C4-2B (cell line): ENCODE results near the gene ISYNA1.

Experiments used
- H3K27ac ChIP-seq: fragments of 450-650 bp; 2 replicates; pipeline ENCODE4 v1.5.1; 2017
- ZFX ChIP-seq: fragments of 450-650 bp; IDR thresholded peaks from 2 replicates; pipeline ENCODE4 v1.6.1; 2017
- TF ChIP-seq, protein P1 (sequence below): fragments of 450-650 bp; conservative IDR thresholded peaks from 2 replicates; pipeline ENCODE4 v1.5.1; 2017; ENCODE audit warnings: mild to moderate bottlenecking

The ISYNA1 gene

DNA sequence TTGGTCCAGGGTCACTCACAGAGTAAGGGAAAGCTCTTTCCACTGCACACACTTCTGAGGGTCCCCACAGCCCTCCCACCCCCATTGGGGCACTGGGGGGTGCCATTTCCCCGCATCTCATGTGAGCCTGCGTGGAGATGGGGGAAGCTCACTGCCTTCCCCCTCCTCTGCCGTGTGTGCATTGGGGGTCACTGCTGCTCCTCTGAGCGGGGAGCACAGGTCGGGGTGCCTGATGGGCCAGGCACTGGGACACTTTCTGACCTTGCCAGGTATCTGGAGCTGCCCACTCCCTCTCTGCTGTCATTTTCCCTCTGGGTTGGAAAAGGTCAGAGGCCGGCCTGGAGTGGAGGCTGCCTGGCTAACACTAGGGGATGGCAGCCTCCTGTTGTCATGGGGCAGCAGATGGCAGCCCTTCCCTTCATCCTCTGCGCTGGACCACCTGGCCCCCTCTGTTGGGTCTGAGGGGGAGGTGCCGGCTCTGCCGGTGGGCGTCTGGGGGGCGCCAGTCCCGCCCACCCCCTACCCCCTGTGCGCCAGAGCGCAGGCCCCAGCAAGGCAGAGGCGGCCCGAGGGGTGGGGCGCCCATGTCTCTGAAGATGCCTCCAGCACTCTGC is 9.7 kb downstream of the ISYNA1 start:
- TF ChIP-seq ZFX = no peak
- TF ChIP-seq, protein P1, sequence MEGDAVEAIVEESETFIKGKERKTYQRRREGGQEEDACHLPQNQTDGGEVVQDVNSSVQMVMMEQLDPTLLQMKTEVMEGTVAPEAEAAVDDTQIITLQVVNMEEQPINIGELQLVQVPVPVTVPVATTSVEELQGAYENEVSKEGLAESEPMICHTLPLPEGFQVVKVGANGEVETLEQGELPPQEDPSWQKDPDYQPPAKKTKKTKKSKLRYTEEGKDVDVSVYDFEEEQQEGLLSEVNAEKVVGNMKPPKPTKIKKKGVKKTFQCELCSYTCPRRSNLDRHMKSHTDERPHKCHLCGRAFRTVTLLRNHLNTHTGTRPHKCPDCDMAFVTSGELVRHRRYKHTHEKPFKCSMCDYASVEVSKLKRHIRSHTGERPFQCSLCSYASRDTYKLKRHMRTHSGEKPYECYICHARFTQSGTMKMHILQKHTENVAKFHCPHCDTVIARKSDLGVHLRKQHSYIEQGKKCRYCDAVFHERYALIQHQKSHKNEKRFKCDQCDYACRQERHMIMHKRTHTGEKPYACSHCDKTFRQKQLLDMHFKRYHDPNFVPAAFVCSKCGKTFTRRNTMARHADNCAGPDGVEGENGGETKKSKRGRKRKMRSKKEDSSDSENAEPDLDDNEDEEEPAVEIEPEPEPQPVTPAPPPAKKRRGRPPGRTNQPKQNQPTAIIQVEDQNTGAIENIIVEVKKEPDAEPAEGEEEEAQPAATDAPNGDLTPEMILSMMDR = no peak
- no peak overlapping the region for H3K27ac ChIP-seq

DNA sequence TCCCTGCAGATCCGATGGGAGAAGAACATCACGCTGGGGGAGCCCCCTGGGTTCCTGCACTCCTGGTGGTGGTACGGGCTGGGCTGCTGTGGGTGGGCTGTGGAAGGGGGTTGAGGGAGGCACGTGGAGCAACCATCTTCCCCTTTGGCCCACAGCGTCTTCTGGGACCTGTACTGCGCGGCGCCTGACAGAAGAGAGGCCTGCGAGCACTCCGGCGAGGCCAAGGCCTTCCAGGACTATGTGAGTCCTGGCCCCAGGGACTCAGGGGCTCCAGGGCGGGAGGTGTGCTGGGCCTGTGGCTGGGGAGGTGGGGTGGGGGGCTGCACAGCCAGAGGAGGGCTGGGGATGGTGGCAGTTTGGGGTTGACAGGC is 10.2 kb downstream of the ISYNA1 start:
- H3K27ac ChIP-seq = no peak overlapping the region
- no peak for TF ChIP-seq ZFX

DNA sequence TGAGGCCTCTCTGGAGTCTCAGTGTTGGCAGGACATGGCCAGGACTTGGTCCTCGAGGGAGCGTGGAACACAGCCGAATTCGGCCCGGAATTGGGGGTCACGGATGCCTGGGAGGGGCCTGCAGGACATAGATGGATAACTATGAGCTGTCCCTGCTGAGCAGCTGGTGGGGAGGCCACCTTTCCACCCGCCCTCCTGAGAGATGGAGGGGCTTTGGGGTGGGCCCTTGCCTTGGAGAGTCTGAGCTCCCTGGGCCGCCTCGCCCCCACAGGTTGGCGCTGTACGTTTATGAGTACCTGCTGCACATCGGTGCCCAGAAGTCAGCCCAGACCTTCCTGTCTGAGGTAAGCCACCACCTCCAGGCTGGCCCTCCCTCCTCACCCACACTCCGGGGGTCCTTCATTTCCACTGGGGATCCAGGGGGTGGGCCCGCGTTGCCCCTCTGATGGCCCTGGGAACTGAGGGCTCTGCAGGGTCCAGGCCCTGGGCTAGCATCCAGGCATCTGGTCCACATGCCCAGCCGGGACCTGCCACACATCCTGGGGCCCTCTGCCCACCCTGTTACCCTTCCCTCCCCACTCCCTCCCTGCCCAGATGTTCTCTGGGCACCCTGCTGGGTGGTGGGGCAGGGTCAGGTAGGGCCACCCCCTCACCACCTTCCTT is 10.7 kb downstream of the ISYNA1 start:
- H3K27ac ChIP-seq = no peak overlapping the region
- TF ChIP-seq, protein P1 = no peak
- no peak for TF ChIP-seq ZFX

DNA sequence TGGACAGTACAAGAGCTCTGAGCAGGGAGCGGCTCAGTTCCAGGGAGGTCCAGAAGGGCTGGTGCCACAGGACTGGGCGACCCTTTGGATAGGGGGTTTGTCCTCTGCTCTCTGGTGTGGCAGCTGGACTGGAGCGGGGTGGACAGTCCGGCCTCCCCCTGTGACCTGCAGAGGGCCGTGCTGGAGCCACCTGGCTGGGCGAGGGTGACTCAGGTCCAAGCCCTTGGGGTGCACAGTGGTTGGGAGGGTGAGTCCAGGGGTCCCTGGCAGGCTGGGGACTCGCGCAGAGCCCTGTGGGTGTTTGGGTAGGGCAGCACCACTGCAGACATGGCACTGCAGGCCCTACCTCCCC is 11.5 kb downstream of the ISYNA1 start:
- H3K27ac ChIP-seq = no peak overlapping the region
- TF ChIP-seq, protein P1 = no peak
- no peak for TF ChIP-seq ZFX

DNA sequence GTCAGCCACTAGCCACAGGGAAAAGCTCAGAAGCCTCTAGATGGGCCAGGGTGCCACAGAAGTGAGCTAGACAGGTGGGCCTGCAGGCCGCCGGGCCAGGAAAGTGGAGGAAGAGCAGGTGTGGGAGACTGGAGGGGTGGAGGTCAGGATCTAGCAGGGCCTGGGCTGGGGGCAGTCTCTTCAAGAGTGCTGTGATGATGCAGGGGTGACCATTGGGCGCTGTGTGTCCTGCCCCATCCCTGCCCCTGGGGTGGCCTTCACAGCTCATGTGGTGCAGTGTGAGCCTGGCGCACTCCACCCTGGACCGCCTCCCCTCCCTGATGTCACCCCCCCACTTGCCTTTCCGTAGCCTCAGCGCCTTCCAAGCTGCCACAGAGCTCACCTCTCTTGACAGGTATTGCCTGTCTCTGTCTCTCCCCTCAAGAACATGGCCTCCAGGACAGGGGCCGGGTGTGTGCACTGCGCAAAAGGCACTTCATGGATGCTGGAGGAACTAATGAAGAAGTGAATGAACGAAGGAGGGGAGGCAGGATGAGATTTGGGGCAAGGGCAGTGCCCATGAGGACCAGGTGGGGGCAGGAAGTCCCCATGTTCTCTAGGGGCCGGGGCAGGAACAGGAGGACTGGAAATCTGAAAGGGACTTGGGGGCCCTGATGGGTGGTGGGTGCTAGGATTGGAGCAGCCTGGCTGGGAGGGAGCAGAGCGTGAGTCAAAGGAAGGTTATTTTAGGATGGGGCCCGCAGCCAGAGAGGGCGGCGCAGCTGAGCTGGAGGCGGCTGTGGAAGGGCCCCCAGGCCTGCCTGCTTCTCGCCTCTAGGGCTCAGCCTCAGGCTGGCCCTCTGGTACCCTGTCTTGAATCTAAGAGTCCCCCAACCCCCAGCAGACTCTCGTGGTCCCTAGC is 12.2 kb downstream of the ISYNA1 start:
- H3K27ac ChIP-seq = no peak overlapping the region
- no peak for TF ChIP-seq ZFX
- TF ChIP-seq, protein P1 = no peak

DNA sequence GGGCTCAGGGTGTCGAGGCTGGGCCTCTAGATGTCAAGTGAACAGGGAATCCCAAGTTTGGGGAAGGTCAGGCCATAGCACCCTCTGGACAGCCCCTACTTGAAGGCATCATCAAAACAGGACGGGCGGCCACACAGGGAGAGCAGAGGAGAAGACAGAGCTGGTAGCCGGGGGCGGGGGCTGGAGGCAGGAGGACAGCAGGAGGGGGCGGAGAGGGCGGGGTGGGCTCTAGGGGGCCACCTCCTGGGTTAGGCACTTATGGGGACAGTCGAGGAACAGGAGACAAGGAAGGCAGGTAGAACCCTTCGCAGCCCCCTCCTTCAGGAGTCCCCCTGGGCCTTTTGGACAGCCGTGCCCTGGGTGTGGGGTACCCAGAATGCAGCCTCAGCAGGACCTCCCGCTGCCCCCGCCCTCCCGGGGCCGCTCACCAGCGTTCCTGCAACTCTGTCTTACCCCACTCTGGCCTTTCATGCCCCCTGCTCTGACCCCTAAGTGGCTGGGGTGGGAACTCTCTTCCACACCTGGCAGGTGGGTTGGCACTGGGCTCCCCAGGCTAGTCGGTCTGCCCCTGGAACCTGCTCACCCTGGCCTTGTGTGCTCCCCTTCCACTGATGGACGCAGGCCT is 12.9 kb downstream of the ISYNA1 start:
- H3K27ac ChIP-seq = no peak overlapping the region
- TF ChIP-seq ZFX = no peak
- TF ChIP-seq, protein P1 = no peak

DNA sequence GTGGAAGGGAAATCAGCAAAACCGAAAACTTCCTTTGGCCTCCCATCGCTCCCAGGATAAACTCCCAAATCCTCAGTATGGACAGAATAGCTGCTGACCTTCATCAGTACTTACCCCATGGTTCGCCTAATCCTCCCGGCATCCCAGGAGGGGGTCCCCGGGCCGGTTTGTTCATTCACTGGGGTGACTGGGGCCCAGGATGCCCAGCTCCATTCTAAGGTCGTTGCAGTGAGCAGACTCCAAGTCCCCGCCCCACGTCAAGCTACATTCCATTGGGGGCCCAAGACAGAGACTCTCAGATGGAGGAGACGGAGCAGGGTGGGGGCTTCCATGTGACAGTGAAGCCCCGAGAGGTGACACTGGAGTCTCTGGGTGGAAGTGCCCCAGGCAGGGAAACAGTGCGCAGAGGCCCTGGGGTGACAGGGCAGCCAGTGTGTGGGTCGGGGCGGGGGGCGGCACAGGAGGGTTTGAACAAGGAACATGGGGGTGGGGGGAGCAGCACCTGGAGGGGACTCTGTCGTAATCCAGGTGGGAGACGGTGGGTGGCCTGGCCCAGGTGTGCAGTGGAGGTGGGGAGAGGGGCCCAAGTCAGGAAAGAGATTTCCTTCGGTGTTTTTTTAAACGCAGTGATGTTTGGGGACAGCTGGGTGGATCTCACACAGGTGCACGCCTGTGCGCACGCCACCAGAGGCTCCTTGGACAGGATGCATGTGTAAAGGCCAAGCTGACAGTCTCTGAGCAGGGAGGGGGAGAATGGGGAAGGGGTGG is 13.6 kb downstream of the ISYNA1 start:
- no peak overlapping the region for H3K27ac ChIP-seq
- TF ChIP-seq, protein P1 = no peak
- TF ChIP-seq ZFX = no peak
